ENCODE measurements around the gene FAM181B.

Gene FAM181B

DNA sequence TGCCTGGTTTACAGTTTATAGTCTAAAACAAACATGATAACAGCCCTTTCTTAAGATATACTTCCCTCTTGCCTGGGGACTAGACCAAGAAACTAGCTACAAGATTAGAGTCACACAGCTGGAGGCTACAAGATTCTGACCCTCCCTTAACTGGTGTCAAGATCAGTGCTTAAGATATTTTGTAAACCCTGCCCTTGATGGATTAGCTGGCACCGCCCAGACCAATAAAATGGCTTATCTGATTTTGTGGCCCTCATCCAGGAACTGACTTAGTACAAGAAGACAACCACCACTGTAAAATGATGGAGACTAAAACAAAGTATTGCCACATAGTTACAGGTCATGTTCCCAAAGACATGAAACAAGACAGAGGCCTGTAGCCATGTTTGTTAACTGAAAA, 53.4 kb downstream of the FAM181B start:
- no peak overlapping the region for H3K4me3 ChIP-seq (ENCODE audit: low read depth, low read length)
- TF ChIP-seq, protein P1, sequence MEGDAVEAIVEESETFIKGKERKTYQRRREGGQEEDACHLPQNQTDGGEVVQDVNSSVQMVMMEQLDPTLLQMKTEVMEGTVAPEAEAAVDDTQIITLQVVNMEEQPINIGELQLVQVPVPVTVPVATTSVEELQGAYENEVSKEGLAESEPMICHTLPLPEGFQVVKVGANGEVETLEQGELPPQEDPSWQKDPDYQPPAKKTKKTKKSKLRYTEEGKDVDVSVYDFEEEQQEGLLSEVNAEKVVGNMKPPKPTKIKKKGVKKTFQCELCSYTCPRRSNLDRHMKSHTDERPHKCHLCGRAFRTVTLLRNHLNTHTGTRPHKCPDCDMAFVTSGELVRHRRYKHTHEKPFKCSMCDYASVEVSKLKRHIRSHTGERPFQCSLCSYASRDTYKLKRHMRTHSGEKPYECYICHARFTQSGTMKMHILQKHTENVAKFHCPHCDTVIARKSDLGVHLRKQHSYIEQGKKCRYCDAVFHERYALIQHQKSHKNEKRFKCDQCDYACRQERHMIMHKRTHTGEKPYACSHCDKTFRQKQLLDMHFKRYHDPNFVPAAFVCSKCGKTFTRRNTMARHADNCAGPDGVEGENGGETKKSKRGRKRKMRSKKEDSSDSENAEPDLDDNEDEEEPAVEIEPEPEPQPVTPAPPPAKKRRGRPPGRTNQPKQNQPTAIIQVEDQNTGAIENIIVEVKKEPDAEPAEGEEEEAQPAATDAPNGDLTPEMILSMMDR (IDR thresholded peaks at IDR 0.05; ENCODE audit: low read depth, low read length), result no peak

Data from WI38 (cell line).